OCI-LY1 (cell line): ENCODE data around the gene GLIS1.

Experiments used
- H2AFZ ChIP-seq: fragments of 200-600 bp; sonication (generic), shearing (Covaris generic); 2 replicates; pipeline ENCODE4 v1.6.0; 2014; ENCODE audit warnings: antibody characterized with exemption, mild to moderate bottlenecking, low read length
- H3F3A ChIP-seq: fragments of 200-600 bp; sonication (generic), shearing (Covaris generic); 2 replicates; pipeline ENCODE4 v1.6.0; 2014; ENCODE audit warnings: mild to moderate bottlenecking, antibody characterized with exemption, low read length, moderate library complexity; ENCODE audit not compliant: insufficient read depth
- H3K27ac ChIP-seq: fragments of 200-600 bp; sonication (generic); 2 replicates; pipeline ENCODE4 v1.5.1; 2014; ENCODE audit warnings: low read length, mixed run types, mild to moderate bottlenecking, low read depth; ENCODE audit not compliant: poor library complexity, severe bottlenecking
- H3K27me3 ChIP-seq: fragments of 200-600 bp; sonication (generic); 2 replicates; pipeline ENCODE4 v1.6.0; 2014; ENCODE audit warnings: antibody characterized with exemption, mild to moderate bottlenecking, low read length, moderate library complexity; ENCODE audit not compliant: insufficient read depth
- H3K36me3 ChIP-seq: fragments of 200-600 bp; sonication (generic); 2 replicates; pipeline ENCODE4 v1.6.1; 2014; ENCODE audit warnings: mild to moderate bottlenecking, antibody characterized with exemption, low read length, moderate library complexity, mixed read lengths; ENCODE audit not compliant: insufficient read depth
- H3K4me1 ChIP-seq: fragments of 200-600 bp; sonication (generic); 2 replicates; pipeline ENCODE4 v1.5.1; 2014; ENCODE audit warnings: mild to moderate bottlenecking, low read length, moderate library complexity; ENCODE audit not compliant: insufficient read depth, severe bottlenecking
- H3K4me2 ChIP-seq: fragments of 200-600 bp; sonication (generic), shearing (Covaris generic); 2 replicates; pipeline ENCODE4 v1.6.1; 2014; ENCODE audit warnings: low read length
- H3K4me3 ChIP-seq: fragments of 200-600 bp; sonication (generic); 2 replicates; pipeline ENCODE4 v1.5.1; 2014; ENCODE audit warnings: low read length, low read depth, mild to moderate bottlenecking, mixed read lengths; ENCODE audit not compliant: poor library complexity, severe bottlenecking
- H3K79me2 ChIP-seq: fragments of 200-600 bp; shearing (Covaris generic); 2 replicates; pipeline ENCODE4 v1.6.1; 2016; ENCODE audit warnings: mixed run types, low read length, mixed read lengths; ENCODE audit not compliant: insufficient read depth
- H3K9ac ChIP-seq: fragments of 200-600 bp; sonication (generic), shearing (Covaris generic); 2 replicates; pipeline ENCODE4 v1.6.1; 2014; ENCODE audit warnings: mild to moderate bottlenecking, low read length, mixed read lengths
- H3K9me2 ChIP-seq: fragments of 200-600 bp; sonication (generic), shearing (Covaris generic); 2 replicates; pipeline ENCODE4 v1.6.1; 2014; ENCODE audit warnings: low read depth, mild to moderate bottlenecking, low read length, mixed read lengths
- H3K9me3 ChIP-seq: fragments of 200-600 bp; shearing (Covaris generic); 2 replicates; pipeline ENCODE4 v1.6.1; 2014; ENCODE audit warnings: low read length, mixed read lengths
- H4K20me1 ChIP-seq: fragments of 200-600 bp; sonication (generic), shearing (Covaris generic); 2 replicates; pipeline ENCODE4 v1.6.0; 2016; ENCODE audit warnings: mild to moderate bottlenecking, low read length; ENCODE audit not compliant: insufficient read depth
- CTCF ChIP-seq: fragments of 200-600 bp; sonication (generic), shearing (Covaris generic); IDR thresholded peaks from 2 replicates; pipeline ENCODE4 v1.5.1; 2017; ENCODE audit warnings: mild to moderate bottlenecking, antibody characterized with exemption, low read length, moderate library complexity, mixed read lengths
- EZH2 ChIP-seq: fragments of 200-600 bp; sonication (generic), shearing (Covaris generic); IDR thresholded peaks from 2 replicates; pipeline ENCODE4 v1.8.0; 2017; ENCODE audit warnings: borderline replicate concordance, mixed run types, mild to moderate bottlenecking, antibody characterized with exemption, low read length, moderate library complexity, mixed read lengths

Gene GLIS1

DNA sequence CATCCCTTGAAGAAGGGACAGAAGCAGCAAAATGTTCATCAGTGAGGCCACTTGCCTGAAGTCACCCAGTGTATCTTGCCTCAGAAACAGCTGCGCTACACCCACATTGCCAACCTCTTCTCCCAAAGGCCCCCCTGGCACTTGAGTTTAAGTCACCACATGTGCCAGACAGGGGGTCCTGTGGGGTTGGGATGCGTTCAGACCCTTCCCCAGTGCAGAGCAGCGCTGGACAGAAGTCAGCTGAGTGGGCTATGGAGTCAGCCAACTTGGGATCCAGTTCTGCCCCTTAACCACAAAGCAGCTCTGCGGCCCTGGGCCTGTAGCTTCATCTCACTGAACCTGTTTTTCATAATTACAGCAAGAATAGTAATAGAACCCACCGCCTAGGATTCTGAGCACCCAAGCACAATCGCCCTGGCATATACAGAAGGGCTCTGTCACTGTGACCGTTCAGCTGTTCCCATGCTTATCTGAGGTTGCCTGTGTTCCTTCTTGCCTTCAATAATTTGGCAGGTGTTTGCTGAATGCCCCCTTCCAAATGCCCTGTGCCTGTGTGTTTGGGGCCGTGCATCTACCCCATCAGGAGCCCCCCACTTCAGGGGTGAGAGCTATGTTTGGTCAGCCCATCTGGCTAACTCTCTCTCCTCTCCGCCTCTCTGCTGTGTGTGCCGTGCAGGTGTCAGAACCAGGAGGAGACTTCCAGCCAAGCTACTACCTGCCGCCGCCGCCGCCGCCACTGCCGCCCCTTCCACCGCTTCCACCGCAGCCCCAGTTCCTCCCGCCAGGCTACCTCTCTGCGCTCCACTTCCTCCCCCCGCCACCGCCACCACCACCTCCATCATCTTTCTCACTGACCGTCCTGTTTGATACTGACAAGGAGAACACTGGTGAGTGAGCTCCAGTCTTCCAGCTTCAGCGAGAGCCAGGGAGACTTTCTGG, 274.7 kb downstream of the GLIS1 start:
- H3F3A ChIP-seq: no peaks in the 10 kb centered on the region
- H3K27me3 ChIP-seq: 0 out of 2 replicates have a peak, but pooled peaks cover 4% of the 10 kb centered on the region
- no peak overlapping the region for H3K9ac ChIP-seq
- no peak overlapping the region for H3K27ac ChIP-seq
- TF ChIP-seq CTCF (no peak), EZH2 (no peak)
- H3K9me3 ChIP-seq: no peaks in the 10 kb centered on the region
- no peak overlapping the region for H2AFZ ChIP-seq
- no peaks in the 10 kb centered on the region for H3K79me2 ChIP-seq
- H3K4me3 ChIP-seq: no peak overlapping the region
- no peaks in the 10 kb centered on the region for H3K4me1 ChIP-seq
- H3K4me2 ChIP-seq: no peak overlapping the region
- no peaks in the 10 kb centered on the region for H3K9me2 ChIP-seq
- H3K36me3 ChIP-seq: no peaks in the 10 kb centered on the region
- H4K20me1 ChIP-seq: no peaks in the 10 kb centered on the region

DNA sequence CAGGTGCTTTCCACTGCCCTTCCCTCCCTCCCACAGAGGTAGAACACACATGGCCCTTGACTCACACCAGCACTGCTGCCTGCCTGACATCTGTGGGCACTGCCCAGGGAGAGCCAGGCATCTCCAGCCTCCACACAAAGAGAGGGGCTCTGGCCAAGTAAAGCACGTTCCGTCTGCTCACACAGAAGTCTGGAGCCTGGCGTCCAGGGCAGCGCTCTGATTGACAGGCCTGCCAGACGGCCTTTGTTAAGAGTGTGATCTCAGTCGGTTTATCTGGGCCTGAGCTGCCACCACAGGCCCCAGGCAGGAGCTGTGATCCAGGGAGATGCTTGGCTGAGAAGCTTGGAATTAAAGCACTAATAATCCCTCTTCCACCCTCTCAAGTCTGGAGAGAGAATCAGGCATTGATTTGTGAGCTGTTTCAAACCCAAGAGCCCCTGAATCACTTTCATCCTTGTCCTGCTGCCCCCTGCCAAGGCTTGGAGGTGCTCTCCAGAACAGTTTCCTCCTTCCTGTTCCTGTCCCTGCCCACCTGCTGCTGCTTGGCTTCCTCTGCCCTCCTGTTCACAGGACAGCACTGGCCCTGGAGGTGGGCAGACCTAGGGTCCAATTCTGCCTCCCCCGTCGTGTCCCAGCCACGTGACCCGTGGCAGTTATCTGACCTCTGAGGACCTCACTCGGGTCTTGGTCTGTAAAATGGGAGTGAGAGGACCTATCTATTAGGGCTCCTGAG, 276.0 kb downstream of the GLIS1 start:
- TF ChIP-seq CTCF: no peak
- TF ChIP-seq EZH2: no peak
- Histone ChIP-seq H3K4me2 (no peak overlapping the region), H3K4me1 (no peaks in the 10 kb centered on the region), H3K9me3 (no peaks in the 10 kb centered on the region), H3K27ac (no peak overlapping the region), H3K9me2 (no peaks in the 10 kb centered on the region), H3F3A (no peaks in the 10 kb centered on the region), H3K4me3 (no peak overlapping the region), H3K27me3 (0 out of 2 replicates have a peak, but pooled peaks cover 4% of the 10 kb centered on the region), H2AFZ (no peak overlapping the region), H3K36me3 (no peaks in the 10 kb centered on the region), H3K79me2 (no peaks in the 10 kb centered on the region), H4K20me1 (no peaks in the 10 kb centered on the region), H3K9ac (no peak overlapping the region)

DNA sequence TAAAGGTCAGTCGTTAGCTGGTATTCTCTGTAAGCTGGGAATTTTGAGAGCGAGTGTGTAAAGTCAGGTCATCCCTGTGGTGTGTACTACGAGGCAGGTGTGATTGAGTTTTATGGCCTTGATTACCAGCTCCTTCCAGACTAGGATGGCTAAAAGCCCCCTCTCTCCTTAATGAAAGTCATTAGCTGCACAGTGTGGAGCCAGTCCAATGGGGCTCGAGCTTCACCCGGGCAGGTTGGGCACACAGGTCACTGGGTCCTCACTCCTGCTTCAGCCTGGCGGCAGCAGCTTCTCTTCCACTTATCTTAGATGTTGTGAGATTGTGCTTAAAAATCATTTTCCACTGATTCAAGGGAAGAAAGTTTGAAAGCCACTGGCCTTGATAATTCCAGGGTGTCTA, 276.8 kb downstream of the GLIS1 start:
- Histone ChIP-seq H3K9me3 (no peaks in the 10 kb centered on the region), H2AFZ (no peak overlapping the region), H3K79me2 (no peaks in the 10 kb centered on the region), H3K9ac (no peak overlapping the region), H3K9me2 (no peaks in the 10 kb centered on the region), H3K4me1 (no peaks in the 10 kb centered on the region), H3K4me3 (no peak overlapping the region), H4K20me1 (no peaks in the 10 kb centered on the region), H3K27me3 (0 out of 2 replicates have a peak, but pooled peaks cover 4% of the 10 kb centered on the region), H3F3A (no peaks in the 10 kb centered on the region), H3K4me2 (no peak overlapping the region), H3K27ac (no peak overlapping the region), H3K36me3 (no peaks in the 10 kb centered on the region)
- TF ChIP-seq CTCF: no peak
- TF ChIP-seq EZH2: no peak
